Activated gamma-delta T cell (primary cell): ENCODE data around the gene PAX2.

ENCODE experiments used
- DNase-seq: peaks from one replicate; lab custom pipeline; 2025; lab: John Stamatoyannopoulos, UW

The PAX2 gene

DNA sequence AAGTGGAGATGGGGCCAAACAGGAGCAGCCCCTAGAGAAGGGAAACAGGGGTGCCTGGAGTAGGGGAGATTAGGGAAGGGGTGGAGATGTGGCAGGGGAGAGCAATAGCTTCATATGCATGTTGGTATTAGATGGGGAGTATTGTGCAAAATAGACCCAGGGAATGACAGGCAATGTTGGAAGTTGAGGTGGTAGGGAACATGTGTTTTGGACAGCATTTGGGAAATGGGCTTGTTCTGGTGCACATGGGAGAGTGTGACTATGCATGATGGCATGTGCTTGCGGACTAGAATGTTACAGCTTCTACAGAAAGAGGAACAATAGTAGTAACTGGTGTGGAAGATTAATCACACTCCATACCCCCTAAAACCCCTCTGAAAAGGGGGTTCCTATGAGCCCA is 10.4 kb downstream of the PAX2 start:
- no peak for DNase-seq

GRCh38 chr10:100759331-100759730 is 13.9 kb downstream of the PAX2 start:
- DNase-seq = no peak

GRCh38 chr10:100760726-100761125 is 15.3 kb downstream of the PAX2 start:
- no peak for DNase-seq

DNA sequence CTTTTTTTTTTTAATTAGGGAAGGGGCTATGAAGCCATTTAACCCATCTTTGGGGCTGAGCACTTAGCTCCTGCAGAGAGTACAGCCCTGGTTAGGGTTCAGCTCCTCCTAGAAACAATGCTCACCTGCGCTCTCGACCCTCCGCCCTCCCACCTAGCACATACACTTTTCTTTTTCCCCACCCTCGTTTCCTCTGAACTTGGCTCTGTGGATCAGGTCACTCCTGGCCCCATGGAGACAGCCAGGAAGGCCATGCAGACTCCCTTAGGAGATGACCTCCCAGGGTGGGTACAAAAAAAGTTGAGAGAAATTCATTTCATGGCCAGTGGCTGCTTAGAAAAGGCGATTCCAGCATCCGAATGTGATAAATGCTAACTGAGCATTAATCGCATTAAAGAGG is 15.8 kb downstream of the PAX2 start:
- no peak for DNase-seq

- DNase-seq = no peak
Observed at GRCh38 chr10:100763043-100763747, 17.8 kb downstream of the PAX2 start.

DNA sequence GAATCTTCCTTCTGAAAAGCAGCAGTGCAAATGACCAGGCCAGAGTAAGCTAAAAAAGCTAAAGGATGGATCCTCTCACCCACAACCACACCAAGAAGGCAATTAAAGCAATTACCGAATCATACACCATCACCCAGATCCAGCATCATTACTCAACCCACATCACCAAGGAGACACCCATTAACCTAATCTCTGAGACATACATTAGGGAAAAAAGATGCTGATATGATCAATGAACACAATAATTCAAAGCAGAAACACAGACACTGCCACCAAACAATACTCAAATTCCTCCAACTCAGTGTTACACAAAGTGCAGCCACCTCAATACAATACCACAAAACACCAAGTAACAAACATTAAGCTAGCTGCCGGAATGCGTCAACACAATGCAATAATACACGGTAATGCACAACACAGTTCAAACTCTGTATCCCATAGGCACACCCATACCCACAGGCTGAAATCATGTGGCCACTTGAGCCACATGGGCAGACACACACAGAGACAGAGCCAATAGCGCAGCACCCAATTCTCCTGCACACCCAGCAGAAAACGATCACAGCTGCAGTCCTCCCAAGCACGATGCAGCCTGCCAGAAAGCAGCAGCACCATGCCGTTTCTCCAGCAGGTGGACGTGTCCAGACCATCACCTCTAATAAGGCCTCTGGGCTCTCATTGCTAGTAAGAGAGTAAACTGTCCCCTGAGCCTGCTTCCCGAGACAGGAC is 21.5 kb downstream of the PAX2 start:
- DNase-seq = no peak

- no peak for DNase-seq
Observed at GRCh38 chr10:100767422-100767775, 22.0 kb downstream of the PAX2 start.

- no peak for DNase-seq
Observed at GRCh38 chr10:100769481-100769880, 24.1 kb downstream of the PAX2 start.

DNA sequence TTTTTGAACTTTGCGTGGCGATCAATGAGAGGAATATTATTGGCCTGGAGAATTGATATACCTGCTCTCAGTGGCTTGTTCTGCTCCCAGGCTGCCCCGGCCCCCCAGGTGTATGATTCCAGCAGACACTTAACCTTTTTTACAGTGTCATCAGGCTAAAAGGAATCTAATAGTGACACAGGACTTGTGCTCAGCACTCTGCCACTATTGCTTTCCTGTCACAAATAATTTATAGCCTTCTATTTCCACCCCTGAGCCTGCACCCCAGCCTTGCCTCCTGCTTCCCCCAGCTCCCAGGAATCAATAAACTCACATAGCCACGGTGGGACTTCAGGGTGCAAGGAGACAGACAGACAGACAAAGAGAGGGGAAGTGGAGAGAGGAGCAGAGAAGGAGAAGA is 28.3 kb downstream of the PAX2 start:
- DNase-seq = no peak

GRCh38 chr10:100774223-100774622 is 28.8 kb downstream of the PAX2 start:
- no peak for DNase-seq

DNA sequence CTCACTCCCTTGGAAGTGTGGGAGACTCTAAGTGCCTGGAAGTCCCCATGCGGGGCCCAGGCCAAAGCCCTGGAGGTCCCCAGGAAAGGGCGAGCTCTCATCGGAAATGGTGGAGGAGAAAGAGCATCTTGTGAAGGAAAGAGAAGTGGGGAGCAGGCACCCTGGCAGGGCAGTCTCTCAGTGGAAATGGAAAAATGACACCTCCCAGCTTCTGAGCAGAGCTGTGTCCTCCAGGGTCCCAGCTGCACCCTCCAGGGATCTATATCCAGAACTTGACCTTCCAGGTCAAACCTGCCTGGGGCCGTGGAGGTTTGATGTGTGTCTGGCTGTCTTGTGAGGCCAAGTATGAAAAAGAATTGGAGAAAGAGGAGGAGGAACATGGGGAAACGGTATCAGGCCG is 29.5 kb downstream of the PAX2 start:
- DNase-seq = no peak

DNA sequence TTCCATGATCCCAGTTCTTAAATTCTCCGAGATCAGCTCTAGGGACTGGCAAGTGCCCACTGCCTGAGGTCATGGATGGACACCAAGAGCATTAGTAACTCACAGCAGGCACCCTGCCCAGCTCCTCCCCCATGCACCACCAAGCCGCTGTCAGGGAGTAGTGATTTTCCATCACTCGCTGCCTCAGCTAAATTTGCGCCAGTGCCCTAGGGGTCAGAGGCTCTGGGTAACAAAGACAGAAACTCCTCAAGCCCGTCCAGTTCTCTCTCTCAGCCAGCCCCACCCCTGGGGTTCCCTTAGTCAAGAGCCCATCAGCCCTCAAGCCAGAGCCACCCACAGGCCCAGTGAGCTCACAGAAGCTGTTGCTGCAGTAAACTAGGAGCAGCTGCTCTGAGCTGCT is 30.0 kb downstream of the PAX2 start:
- no peak for DNase-seq

- no peak for DNase-seq
Observed at GRCh38 chr10:100775871-100776270, 30.5 kb downstream of the PAX2 start.

DNA sequence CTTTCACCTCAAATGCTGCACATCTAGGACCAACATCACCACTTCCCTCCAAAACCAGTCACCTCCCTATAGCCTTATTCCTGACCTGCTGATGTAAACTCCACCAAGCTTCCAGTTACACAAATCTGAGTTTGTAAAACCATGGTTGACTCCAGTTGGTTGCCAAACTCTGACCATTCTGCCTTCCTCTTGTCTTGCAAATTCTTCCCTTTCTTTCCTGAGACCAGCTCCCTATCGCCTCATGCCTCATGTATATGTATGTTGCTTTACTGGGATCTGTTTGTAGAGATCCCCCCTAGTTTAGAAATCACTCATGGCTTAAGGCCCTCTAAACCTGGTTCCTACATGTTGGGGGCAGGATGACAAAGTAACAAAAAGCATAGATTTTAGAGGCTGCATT is 31.3 kb downstream of the PAX2 start:
- no peak for DNase-seq

- no peak for DNase-seq
Observed at GRCh38 chr10:100779329-100779728, 33.9 kb downstream of the PAX2 start.

DNA sequence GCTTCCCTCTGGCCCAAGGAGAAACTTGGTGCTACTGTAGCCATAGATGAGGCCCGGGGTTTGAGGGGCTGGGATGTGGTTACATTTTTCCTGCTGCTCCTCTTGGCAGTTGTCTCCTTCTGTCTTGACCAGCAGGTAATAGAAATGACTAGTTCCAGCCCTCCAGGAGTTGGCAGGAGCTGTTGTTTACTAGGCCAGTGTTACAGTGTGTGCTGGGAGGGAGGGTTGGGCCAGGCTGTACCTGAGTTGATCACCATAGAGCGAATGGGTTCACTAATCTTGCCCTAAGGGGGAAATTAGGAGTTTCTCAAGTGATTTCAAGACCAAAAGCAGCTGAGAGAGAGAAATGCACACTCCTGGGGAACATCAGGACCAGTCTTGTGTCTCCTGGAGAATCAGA is 34.9 kb downstream of the PAX2 start:
- DNase-seq = no peak

DNA sequence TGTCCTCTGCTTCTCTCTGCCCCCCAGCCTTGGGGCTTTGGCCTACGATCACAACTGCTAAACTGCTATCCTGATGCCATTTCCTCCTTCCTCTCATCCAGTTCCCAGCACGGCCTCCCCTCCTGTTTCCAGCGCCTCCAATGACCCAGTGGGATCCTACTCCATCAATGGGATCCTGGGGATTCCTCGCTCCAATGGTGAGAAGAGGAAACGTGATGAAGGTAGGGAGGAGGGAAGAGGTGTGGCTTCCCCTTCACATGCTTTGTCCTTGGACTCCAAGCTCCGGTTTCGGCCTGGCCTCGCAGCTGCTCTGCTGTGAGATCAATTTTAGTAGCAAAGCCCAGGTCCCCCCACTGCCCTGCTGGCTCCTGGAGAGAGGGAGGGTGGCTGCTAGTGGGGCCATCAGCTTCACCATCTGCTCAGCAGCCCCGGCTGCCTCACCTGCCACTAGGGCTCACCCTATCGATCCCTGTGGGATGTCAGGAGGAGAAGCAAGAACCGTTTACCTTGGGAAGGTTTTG is 35.8 kb downstream of the PAX2 start:
- no peak for DNase-seq

- DNase-seq = no peak
Observed at GRCh38 chr10:100782461-100783244, 37.3 kb downstream of the PAX2 start.

DNA sequence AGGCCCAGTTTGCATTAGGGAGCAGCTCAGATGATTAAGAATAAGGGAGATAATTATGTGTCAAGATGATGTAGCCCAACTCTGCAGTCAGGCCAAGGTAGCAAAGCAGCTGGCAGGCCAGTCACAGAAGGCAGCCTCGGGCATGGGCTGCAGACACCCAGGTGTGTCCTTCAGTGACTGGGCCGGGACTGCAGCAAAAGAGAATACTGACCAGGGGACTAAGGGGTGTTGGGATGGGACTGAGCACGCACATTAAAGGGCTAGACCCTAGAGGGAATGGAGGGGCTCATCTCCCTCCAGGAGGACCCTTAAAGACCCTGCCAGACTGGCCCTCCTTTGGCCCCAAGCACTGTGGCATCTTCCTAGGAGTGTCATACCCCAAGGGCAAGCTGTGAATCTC is 38.7 kb downstream of the PAX2 start:
- DNase-seq = no peak

GRCh38 chr10:100786591-100786990 is 41.2 kb downstream of the PAX2 start:
- no peak for DNase-seq

DNA sequence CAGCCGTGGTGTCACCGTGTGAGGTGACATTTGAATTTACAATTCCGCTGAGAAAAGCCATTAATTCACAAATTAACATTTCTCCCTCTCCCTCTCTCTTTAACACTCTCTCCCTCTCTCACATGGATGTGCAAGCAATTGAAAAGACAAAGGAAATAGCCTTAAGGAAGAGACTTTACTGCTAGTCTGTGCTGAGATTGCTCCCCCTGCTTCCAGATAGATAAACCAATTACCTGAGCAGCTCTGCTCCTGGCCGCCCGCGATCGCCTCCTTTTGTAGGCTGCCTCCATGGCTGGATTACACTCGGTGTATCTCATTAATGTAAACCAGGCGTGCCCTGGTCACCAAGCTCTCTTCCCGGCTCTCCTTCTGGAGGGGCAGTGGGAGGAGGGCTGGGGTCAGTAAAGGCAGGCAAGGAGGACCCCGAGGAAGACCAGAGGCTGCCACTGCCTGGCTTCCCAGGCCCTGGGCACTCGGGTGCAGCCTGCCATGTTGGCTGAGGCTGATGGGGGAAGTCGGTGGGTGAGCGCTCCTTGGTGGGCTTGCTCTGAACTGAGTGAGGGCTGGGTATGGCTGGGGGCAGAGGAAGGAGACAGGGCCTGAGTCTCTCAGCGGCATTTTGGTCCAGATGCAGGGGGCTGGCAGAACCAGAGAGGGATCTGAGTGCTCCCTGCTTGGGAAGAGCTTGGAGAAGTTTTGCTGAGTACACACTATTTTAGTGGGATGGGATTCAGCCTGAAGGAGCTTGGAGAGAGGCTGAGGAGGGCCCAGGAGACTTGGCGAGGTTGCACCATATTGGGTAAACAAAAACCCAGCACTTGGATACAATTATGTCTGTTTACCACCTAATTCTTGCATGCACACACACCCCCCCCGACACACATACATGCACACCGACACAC is 42.9 kb downstream of the PAX2 start:
- DNase-seq = no peak

- DNase-seq = no peak
Observed at GRCh38 chr10:100790761-100791208, 45.4 kb downstream of the PAX2 start.
